B cell (primary cell): ENCODE data around the gene SSRP1.

Experiments
- CTCF ChIP-seq: fragments of 200-600 bp; IDR thresholded peaks from one replicate; pipeline ENCODE4 v1.8.0; 2022; ENCODE audit warnings: antibody characterized with exemption, mild to moderate bottlenecking
- EZH2 ChIP-seq: IDR thresholded peaks from 2 replicates; pipeline ENCODE4 v1.6.1; 2012; ENCODE audit warnings: borderline replicate concordance, low read depth, mild to moderate bottlenecking, moderate library complexity, low read length; ENCODE audit not compliant: insufficient read depth, poor library complexity, severe bottlenecking

DNA sequence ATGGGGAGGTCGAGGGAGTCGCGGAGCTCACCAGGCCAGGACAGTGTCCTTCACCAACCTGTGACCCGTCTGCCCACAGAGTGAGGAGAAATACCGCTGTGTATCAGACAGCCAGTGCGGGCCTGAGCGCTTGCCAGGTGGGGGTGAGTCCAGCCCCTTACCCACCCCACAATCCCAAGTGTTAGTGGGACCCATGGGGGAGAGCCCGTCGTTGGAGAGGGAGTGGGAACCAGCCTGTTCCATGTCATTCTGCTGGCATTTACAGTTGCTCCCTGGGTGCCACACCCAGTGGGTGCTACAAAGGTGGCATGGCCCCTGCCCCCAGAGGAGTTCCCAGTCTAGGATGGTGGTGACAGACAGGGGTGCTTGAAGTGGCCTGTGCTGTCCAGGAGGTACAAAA is 11.6 kb upstream of the SSRP1 start:
- TF ChIP-seq CTCF (no peak), EZH2 (no peak)
